ENCODE results near the gene BATF3. TPM values are rescaled to one million over a fixed set of nuclear protein-coding genes. Genes with fewer than 3 reads are reported as not detected.

The BATF3 gene
- total RNA-seq, 1 experiment from 2014 or later: 3.9 TPM

DNA sequence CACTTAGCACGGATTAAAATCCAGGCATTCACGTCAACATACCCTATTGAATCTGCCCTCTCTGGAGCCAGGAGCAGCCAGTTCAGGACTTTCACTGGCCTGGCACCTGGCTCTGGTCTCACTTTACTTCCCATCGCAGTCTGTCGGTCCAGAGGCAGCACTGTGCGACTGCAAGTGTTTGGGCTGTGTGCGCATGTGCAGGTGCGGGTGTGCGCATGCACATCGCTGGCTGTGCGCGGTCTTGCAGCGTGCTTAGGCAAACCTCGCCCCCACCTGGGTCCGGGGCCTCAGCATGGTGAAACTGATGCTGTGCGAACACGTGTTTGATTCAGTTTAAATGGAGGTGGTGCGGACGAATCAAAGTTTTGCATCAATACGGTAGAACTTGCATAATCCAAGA, 53.1 kb downstream of the BATF3 start:
- Mint-ChIP-seq H3K27me3 (ENCODE audit: low read depth) (no peaks in the 10 kb centered on the region), H3K27ac (no peak overlapping the region), H3K36me3 (no peaks in the 10 kb centered on the region), H3K4me3 (no peak overlapping the region), H3K9me3 (no peaks in the 10 kb centered on the region), H3K4me1 (no peaks in the 10 kb centered on the region)
- ATAC-seq (no peak), DNase-seq (ENCODE audit: low spot score) (no peak)
- TF ChIP-seq NR2C2 (CRISPR knock-in tag; IDR thresholded peaks at IDR 0.05) (no peak), ZNF121 (CRISPR knock-in tag; IDR thresholded peaks at IDR 0.05) (no peak), ZNF423 (CRISPR knock-in tag; IDR thresholded peaks at IDR 0.05) (no peak), PRRX2 (CRISPR knock-in tag; IDR thresholded peaks at IDR 0.05) (no peak), GRHL2 (CRISPR knock-in tag; IDR thresholded peaks at IDR 0.05; ENCODE audit: insufficient replicate concordance, severe bottlenecking) (no peak), CREM (CRISPR knock-in tag; IDR thresholded peaks at IDR 0.05) (no peak), ETV6 (CRISPR knock-in tag; IDR thresholded peaks at IDR 0.05) (no peak), ATF3 (CRISPR knock-in tag; conservative IDR thresholded peaks at IDR 0.05) (no peak), ELF4 (CRISPR knock-in tag; IDR thresholded peaks at IDR 0.05; ENCODE audit: low read depth) (no peak), FOXK1 (CRISPR knock-in tag; IDR thresholded peaks at IDR 0.05) (no peak), JAZF1 (CRISPR knock-in tag; IDR thresholded peaks at IDR 0.05) (no peak), EMX1 (CRISPR knock-in tag; IDR thresholded peaks at IDR 0.05) (no peak), MXD4 (CRISPR knock-in tag; IDR thresholded peaks at IDR 0.05; ENCODE audit: borderline replicate concordance) (no peak), ZNF425 (CRISPR knock-in tag; conservative IDR thresholded peaks at IDR 0.05) (no peak), ZBTB21 (CRISPR knock-in tag; IDR thresholded peaks at IDR 0.05; ENCODE audit: borderline replicate concordance) (no peak), ZNF263 (CRISPR knock-in tag; IDR thresholded peaks at IDR 0.05; ENCODE audit: low read depth) (no peak)
- TF ChIP-seq, protein P1, sequence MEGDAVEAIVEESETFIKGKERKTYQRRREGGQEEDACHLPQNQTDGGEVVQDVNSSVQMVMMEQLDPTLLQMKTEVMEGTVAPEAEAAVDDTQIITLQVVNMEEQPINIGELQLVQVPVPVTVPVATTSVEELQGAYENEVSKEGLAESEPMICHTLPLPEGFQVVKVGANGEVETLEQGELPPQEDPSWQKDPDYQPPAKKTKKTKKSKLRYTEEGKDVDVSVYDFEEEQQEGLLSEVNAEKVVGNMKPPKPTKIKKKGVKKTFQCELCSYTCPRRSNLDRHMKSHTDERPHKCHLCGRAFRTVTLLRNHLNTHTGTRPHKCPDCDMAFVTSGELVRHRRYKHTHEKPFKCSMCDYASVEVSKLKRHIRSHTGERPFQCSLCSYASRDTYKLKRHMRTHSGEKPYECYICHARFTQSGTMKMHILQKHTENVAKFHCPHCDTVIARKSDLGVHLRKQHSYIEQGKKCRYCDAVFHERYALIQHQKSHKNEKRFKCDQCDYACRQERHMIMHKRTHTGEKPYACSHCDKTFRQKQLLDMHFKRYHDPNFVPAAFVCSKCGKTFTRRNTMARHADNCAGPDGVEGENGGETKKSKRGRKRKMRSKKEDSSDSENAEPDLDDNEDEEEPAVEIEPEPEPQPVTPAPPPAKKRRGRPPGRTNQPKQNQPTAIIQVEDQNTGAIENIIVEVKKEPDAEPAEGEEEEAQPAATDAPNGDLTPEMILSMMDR (IDR thresholded peaks at IDR 0.05): no peak
- CTCF ChIA-PET: interaction anchor here (0.9 kb wide), 1 partner anchor 18 kb away, joined by 4 read pairs; no protein-coding TSS in a partner anchor
- POLR2A ChIA-PET: no interaction called here

- DNase-seq (ENCODE audit: low spot score): no peak
- Mint-ChIP-seq H3K4me1 (no peaks in the 10 kb centered on the region), H3K4me3 (no peak overlapping the region)
- TF ChIP-seq SMAD3 (CRISPR knock-in tag; IDR thresholded peaks at IDR 0.05; ENCODE audit: borderline replicate concordance): no peak
- TF ChIP-seq CBFB (CRISPR knock-in tag; IDR thresholded peaks at IDR 0.05; ENCODE audit: low read depth): no peak
- TF ChIP-seq JUN (CRISPR knock-in tag; IDR thresholded peaks at IDR 0.05): no peak
- no peak for TF ChIP-seq ZNF219 (CRISPR knock-in tag; IDR thresholded peaks at IDR 0.05; ENCODE audit: borderline replicate concordance)
- no peak for TF ChIP-seq ZNF232 (CRISPR knock-in tag; IDR thresholded peaks at IDR 0.05)
- TF ChIP-seq ZNF281 (CRISPR knock-in tag; IDR thresholded peaks at IDR 0.05): no peak
- TF ChIP-seq, protein P2, sequence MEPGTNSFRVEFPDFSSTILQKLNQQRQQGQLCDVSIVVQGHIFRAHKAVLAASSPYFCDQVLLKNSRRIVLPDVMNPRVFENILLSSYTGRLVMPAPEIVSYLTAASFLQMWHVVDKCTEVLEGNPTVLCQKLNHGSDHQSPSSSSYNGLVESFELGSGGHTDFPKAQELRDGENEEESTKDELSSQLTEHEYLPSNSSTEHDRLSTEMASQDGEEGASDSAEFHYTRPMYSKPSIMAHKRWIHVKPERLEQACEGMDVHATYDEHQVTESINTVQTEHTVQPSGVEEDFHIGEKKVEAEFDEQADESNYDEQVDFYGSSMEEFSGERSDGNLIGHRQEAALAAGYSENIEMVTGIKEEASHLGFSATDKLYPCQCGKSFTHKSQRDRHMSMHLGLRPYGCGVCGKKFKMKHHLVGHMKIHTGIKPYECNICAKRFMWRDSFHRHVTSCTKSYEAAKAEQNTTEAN (CRISPR knock-in tag; IDR thresholded peaks at IDR 0.05): no peak
- TF ChIP-seq, protein P3, sequence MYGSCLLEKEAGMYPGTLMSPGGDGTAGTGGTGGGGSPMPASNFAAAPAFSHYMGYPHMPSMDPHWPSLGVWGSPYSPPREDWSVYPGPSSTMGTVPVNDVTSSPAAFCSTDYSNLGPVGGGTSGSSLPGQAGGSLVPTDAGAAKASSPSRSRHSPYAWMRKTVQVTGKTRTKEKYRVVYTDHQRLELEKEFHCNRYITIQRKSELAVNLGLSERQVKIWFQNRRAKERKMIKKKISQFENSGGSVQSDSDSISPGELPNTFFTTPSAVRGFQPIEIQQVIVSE (CRISPR knock-in tag; IDR thresholded peaks at IDR 0.05; ENCODE audit: borderline replicate concordance): no peak
- TF ChIP-seq ZNF317 (CRISPR knock-in tag; IDR thresholded peaks at IDR 0.05; ENCODE audit: borderline replicate concordance, low read depth): no peak
- TF ChIP-seq ZNF416 (CRISPR knock-in tag; IDR thresholded peaks at IDR 0.05): no peak
Measured at GRCh38 chr1:212645546-212646543, 53.8 kb downstream of the BATF3 start.

More at GRCh38 chr1:212645546-212646543, 53.8 kb downstream of the BATF3 start:
- H3K36me3 Mint-ChIP-seq: no peaks in the 10 kb centered on the region
- no peaks in the 10 kb centered on the region for H3K27me3 Mint-ChIP-seq (ENCODE audit: low read depth)
- CTCF ChIA-PET: interaction anchor here (0.6 to 0.9 kb wide), 2 partner anchors 19 to 212 kb away, joined by 4 read pairs; no protein-coding TSS in a partner anchor
- H3K9me3 Mint-ChIP-seq: peaks cover 2% of the 10 kb centered on the region; the same call in 1 of the 2 replicates
- H3K27ac Mint-ChIP-seq: no peak overlapping the region
- ATAC-seq: no peak
- POLR2A ChIA-PET: no interaction called here
